PFSK-1 (cell line): ENCODE measurements around the gene CAMK2N1.

Source experiments
- POLR2AphosphoS5 ChIP-seq: IDR thresholded peaks from 2 replicates; pipeline ENCODE4 v1.6.1; 2012; ENCODE audit warnings: low read depth, mild to moderate bottlenecking, control low read depth, low read length, moderate library complexity
- REST ChIP-seq, 2 experiments: IDR thresholded peaks; 2 replicates each; pipeline versions ENCODE4 v1.6.1 to v1.8.0; 2011 to 2012; ENCODE audit warnings: low read depth in 2 of 2, low read length in 2 of 2, control low read depth in 1 of 2, inconsistent platforms in 1 of 2, mild to moderate bottlenecking in 1 of 2, moderate library complexity in 1 of 2; ENCODE audit not compliant: insufficient read depth in 1 of 2
- TAF1 ChIP-seq: IDR thresholded peaks from 2 replicates; pipeline ENCODE4 v1.6.1; 2012; ENCODE audit warnings: low read length, control low read depth, borderline replicate concordance; ENCODE audit not compliant: insufficient read depth

DNA sequence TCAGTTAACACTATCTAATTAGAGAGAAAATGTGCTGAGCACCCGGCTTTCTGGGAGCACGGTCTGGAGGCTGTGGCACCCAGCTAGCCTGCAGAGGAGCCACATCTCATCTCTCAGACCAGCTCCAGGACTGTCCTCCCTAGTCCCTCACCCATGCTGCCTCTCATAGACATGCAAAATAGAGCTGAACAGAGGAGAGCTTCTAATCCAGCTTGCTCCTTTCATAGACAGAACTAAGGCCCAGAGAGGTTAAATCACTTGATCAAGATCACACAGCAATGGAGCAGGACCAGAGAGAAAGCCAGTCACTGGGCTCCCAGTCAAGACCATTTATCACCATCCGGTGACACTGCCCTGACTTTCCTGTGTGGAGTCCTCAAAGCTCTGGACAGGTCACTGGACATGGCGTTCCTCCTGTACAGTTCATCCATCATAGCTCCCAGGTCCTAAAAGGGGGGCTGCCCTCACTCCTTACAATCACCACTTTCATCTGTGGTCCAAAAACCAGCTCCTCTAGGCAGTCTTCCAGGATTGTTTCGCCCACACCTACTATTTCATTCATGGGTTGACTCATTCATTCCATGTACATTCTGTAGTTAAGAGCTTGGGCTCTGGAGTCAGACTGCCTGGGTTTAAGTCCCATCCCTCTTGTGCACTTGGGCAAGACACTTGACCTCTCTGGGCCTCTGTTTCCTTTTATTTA, 8.8 kb upstream of the CAMK2N1 start:
- no peak for TF ChIP-seq POLR2AphosphoS5
- no peak for TF ChIP-seq TAF1
- no peak for TF ChIP-seq REST (IDR thresholded peaks at IDR 0.05; ENCODE audit: insufficient read depth in 1 of 2, low read depth in 2 of 2, low read length in 2 of 2)
